Embryonic facial prominence (tissue), 1 donor: ENCODE measurements around the gene MCAM.

Experiments used
- DNase-seq: peaks from one replicate; pipeline ENCODE4 v3.0.0-alpha.2; 2016; ENCODE audit errors: extremely low spot score

Gene MCAM

DNA sequence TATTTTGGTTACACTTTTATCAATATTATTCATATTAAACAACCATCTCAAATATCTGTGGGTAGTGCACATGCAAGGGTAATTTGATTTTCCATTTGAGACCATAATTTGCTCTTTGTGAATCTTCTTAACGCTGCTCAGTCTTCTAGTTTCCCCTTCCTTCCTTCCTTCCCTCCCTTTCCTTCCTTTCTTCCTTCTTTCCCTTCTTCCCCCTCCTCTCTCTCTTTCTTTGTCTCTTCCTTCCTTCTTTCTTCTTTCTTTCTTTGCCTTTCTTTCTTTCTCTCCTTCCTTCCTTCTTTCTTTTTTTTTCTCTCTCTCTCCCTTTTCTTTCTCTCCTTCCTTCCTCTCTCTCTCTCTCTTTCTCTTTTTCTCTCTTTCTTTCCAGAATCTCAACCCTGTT is 13.3 kb upstream of the MCAM start:
- no peak for DNase-seq

DNA sequence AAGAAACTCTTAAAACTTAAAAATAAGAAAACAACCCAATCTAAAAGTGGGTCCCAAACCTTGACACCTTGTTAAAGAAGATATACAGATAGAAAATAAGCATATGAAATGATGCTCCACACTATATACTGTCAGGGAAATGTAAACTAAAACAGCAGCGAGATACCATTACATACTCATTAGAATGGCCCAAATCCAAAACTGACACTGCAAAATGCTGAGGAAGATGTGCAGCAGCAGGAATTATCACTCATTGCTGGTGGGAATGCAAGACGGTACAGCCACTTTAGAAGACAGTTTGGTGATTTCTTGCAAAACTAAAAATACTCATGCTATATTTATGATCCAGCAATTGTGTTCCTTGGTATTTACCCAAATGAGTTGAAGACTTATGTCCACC is 12.4 kb upstream of the MCAM start:
- DNase-seq = no peak

DNA sequence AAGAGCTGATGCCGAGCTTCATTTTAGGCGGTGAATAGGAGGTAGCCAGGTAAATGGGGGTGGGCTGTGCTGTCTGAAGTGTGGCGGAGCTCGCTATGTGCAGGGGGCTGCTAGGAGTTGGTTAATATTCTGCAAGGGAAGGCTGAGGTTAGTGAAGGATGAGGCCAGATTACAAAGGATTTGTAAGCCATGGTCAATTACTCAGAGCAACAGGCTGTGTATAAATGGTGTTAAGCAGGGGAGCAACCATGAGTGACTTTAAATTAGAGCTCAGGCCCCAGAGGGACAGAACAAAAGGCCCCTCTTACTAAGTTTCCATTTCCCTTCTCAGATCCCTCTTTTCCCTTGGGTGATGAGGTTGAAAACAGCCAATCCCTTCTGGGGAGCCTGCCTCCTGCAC is 7.3 kb upstream of the MCAM start:
- DNase-seq = no peak

DNA sequence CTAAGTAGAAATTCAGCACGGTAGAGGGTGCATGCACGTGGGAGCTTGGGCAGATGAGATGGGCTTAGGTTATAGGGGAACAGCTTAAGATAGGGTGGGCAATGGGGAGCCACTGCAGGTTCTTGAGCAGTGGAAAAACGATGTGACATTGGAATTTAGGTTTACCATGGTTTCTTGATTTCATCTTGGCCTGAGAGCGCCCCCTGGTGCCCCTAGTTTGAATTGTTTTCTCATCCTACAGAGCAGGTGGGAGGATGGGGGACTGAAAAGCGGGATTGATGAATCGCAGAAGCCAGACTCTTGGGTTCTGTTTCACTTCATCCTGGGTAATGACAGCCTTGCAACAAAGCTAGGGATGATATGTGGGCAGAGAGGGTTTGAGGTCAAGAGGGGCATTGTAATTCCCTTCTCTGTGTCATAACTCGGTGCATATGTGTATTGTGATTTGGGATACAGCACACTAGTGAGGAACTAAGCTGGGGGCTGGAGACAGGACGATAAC is 6.7 kb upstream of the MCAM start:
- no peak for DNase-seq

DNA sequence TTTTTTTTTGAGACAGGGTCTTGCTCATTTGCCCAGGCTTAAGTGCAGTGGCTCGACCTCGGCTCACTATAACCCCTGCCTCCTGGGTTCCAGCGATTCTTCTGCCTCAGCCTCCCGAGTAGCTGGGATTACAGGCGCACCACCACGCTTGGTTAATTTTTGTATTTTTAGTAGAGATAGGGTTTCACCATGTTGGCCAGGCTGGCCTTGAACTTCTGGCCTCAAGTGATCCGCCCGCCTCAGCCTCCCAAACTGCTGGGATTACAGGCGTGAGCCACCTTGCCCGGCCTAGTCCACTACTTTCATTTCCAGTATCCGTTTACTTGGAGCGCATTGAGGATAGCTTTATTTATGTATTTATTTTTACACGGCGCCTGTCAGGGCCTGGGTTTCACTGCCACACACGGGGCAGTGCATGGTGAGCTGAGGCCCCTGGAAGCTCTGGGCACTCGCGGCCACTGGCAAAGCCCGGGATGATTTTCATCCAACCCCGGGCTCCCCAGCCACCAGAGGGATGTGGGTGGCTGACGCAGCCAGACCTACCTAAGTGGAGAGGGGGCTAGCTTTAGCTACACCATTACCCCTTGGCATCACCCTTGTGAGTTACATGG is 6.1 kb upstream of the MCAM start:
- no peak for DNase-seq

DNA sequence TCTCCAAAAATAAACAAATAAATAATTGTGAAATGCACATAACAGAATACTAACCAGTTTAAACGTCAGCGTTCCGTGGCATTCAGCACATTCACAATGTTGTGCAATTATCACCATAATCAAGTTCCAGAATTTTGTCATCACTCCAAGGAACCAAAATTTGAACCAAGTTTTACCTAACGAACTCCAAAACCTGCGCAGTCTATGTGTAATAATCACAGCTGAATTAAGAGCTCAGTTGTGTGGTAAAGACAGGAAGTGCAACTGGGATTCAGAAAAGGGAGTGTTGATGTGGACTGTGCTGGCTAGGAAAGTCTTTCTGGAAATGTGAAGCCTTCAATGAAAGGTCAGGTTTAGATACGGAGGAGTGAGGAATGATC is 5.4 kb upstream of the MCAM start:
- no peak for DNase-seq

DNA sequence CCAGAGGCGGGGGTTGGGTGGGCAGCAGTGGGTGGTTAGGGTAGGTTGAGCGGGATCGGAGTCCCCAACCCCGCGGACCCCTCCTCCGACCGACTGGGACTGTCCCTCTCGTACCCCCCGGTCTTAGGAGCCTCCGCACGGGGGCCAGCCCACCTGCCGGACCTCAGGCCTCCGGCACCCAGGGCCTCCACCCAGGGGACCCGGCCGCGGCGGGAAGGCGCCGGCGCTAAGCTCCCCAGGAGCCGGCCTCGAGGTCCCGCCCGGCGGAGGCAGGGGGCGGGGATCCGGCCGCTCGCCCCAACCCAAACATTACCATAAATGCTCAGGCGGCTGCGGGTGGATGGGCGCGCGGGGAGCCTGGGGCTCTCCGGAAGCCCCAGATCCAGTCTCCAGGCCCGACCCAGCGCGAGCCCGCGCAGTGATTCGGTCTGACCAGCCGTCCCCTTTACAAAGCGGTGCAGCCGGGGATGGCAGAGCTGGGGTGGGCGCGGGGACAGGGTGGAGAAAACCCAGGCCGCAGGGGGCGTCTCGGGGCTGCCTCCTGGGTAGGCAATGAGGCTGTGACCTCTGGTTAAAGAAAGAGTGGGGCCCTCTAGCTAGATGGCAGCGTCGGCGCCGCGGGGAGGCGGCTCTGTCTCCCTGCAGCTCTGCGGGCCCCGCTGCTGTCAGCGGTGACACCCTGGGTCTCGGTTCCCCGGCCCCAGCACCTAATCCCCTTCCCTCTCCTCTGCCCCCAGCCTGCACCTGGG is 4.0 kb upstream of the MCAM start:
- DNase-seq = no peak

DNA sequence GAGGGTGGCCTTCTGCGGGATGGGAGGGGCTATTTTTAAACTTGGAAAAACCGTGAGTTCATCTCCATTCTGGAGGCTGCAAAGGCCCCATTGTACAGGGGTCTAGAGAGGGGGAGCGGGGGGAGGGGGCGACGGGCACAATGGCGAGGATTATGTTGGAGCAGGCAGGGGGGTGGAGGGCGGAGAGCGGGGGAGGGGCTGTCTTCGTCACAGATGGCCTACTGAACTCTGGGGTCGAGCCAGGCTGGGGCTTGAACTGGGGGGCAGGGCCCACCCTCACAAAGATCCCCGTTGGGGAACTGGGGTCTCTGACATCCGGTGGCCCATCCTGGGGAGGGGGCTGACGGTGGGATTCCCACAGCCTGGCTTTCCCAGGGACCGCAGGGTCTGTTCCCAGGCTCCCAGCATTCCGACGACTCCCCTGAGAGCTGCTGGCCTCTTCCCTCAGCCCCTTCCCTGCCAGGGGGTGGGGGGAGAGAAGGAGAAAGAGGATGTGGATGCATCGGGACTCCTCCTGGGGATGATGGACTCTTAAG is 3.4 kb upstream of the MCAM start:
- no peak for DNase-seq

DNA sequence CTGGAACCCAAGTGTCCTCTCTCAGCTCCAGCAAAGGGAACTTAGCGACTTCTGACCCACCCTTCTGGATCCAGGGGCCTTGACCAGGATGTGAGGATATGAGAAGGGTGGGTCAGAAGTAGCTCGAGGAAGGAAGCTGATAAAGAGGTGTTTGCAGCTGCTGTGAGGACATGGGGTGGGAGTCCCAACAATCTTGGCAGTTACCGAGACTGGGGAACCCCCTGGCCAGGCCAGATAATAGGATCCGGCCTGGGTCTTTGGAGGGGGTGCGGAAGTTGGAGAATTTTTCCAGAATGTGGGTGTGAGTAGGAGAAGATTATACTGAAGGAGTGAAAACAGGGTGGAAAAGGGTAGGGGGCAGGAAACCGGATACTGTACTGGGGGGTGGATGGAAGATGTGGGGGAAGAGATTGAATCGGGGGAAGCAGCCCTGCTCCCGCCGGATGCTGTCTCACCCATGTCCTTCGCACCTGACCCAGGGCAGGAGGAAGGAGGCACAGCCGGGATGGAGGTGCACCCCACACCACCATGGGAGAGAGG is 2.8 kb upstream of the MCAM start:
- no peak for DNase-seq

DNA sequence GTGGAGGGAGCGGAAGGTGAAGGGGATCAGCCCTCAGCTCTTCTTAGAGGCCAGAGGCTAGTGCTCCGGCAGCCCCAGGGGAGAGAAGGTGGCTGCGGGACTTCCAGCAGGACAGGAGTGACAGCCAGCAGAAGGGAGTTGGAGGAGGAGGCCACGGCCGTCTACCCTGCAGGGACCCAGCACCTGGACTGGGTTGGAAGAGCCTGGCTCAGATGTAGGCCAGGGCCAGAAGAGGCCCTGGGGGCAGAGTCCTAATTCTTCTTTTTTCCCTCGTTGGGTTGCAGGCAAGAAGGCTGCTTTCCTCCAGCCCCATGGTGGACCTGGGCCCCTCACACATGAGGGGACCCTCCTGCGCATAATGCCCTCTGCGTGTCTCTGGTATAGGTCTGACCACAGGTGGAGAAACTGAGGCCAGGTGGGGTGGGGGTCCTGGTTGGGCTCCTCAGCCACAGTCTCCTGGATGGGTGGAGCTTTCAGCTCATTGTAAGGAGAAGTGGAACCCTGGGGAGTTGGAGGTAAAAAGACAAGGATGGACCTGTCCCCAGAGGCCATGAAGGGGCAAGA is 2.3 kb upstream of the MCAM start:
- DNase-seq = no peak

DNA sequence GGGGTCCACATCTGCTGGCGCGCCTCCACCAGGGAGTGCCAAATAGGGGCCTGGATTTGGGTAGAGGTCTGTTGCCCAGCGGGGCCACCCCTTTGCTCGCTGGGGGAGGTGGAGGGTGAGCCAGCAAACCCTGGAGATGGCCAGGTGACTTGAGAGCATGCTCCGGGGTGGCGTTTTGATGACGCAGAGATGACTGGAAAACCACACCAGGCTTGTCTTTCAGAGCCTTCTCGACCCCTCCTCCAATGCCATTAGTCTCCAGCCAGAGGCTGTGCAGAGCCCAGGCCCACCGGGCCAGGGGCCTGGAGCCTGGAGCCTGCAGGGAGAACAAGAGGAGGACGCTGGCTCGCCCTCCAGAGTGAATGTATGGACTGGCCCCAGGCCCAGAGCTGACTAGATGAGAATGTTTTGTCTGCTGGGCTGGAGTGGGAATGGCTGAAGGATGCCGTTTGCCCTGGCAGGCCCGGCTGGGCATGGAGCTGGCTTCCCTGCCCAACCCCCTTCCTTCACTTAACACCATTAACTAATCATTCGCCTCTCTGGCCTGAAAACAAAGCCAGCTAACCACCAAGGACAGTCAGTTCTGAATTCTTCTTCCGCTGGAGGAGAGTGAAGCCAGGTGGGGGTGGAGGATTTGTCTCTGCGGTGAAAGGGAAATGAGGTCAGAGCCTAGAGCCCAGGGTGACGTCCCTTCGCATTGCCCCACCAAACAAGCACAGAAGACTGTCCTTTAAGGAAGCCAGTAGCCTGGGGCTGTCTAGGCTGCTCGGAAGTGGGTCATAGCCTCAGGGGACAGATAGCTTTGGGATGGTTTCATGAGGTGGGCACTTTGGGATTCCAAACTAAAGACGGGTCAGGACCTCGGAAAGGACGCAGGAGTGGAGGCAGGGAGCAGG is 1.6 kb upstream of the MCAM start:
- no peak for DNase-seq

DNA sequence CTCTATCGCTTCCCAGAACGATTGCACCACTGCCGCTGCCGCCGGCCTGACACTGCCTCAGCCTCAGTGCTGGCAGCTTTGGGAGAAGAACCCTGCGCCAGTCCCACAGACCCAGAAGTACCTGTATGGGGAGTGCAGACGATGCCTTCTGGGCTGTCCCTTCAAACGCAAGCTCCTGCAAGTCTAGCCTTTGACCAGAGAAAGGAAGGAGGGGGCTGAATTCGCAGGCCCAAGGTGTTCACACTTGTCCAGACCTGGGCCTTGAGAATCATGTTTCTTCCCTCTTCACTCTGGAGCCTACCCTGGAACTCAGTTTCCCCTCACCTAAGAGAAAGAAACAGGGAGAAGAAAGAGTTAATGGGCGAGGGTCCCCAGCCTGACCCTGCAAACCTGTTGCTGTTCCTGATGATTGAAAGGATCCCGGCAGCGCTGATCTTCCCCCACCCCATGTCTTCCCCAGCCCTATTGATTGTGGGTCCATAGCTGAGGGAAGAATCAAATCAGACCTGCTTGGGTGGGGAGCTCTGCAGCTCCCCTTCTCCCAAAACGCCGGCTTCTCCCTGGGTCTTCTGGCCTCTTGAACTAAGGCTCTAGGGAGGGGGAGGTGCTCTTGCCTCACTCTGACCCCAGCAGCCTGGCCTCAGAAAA is 786 bp upstream of the MCAM start:
- DNase-seq = no peak

DNA sequence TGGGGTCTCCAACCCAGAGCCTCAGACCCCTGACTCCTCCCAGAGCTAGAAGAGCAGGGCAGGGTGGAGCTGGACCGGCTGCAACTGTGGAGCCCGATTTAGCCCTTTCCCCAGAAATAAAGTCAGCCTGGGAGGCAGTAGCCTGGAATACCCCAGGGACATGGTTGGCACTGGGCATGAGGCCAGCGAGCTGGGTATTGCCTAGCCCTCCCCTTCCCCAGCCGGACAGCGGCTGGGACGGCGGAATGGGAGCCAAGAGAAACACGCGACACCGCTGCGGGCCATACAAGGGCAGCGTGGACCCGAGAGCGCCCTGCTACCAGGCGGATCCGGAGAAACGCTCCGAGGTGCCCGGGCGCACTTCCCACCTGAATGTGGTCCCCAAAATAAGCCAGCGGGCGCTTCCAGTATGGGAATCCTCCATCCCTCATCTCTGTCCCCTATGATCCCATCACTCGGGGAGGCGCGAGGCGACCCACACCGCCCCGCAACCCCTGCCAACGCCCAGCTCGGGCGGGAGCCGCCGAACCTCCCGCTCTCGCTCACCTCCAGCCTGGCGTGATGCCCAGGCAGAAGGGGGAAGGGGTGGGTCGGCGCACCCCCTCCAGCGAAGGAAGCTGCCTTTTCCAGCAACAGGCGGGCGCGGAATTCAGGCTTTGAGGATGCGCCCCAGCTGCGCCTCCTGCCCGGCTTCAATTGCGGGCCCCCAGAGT is 758 bp downstream of the MCAM start:
- no peak for DNase-seq

DNA sequence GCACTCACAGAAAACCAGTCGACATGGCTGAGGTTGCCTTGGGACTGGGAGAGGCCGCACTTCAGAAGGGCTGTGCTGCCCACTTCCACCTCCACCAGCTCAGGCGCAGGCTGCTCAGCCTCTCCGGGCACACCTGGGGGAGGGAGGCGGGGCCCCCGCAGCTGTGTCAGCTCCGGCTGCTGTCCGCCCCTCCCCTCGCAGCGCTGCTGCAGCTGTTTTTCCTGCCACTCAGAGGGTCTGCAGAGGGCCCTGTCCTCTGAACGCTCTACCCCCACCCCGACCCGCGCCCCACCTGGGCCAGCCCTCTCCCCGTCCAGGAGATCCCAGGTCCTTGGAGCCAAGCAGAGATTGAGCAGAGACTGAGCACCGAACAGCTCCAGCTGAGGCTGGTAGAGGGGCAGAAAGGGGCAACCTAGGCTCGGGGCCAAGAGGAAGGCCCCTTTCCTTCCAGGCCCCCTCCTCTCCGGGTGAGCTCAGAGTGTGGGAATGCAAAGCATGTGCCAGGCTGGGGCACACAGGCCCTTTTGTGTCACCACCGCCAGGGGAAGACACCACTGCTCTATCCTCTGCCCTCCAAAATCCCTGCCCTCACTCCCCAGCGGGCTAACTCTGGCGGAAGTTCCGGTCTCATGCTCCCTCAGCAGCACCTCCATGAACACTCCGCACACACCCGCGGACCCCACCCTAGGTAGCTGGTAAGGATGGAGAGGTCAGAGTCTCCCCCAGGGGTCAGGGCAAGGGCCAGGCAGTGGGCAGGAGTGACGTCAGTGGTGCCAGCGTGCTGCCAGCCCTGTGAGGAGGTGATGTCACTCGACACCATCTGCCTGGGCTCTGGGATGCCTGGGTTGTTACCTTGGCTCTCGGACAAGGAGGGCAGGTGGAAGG is 1.6 kb downstream of the MCAM start:
- DNase-seq = no peak

DNA sequence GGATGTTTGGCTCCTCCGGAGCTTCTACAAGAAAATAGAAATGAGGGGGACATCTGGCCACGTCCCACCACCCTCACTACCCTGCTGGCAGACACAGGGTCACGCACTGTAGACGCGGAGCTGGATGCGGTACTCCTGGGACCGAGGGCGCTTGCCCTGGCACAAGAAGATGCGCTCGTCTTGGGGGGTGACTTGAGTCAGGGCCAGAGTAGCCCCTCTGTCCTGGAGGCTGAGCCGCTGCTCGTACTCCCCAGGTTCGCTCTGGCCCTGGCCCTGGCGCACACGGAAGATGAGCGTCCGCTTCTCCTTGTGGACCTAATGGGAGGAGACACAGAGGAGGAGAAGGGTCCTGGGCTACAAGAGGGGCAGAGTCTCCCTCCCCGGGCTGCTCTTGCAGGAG is 2.2 kb downstream of the MCAM start:
- DNase-seq = no peak

DNA sequence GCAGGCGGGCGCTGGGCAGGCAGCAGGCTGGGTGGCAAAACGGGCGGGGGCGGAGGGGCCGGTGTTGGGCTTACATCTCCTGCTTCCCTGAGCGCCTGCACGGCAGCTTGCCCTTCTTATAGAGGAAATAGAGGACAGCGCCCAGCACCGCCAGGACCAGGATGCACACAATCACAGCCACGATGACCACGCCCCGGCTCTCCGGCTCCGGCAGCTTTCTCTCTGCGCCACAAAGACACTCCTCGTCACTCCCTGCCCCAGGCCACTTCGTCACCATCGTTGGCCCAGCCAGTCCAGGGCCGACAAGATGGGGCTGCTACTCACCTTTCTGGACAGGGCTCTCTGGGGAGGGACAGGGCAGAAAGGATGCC is 6.3 kb downstream of the MCAM start:
- no peak for DNase-seq

DNA sequence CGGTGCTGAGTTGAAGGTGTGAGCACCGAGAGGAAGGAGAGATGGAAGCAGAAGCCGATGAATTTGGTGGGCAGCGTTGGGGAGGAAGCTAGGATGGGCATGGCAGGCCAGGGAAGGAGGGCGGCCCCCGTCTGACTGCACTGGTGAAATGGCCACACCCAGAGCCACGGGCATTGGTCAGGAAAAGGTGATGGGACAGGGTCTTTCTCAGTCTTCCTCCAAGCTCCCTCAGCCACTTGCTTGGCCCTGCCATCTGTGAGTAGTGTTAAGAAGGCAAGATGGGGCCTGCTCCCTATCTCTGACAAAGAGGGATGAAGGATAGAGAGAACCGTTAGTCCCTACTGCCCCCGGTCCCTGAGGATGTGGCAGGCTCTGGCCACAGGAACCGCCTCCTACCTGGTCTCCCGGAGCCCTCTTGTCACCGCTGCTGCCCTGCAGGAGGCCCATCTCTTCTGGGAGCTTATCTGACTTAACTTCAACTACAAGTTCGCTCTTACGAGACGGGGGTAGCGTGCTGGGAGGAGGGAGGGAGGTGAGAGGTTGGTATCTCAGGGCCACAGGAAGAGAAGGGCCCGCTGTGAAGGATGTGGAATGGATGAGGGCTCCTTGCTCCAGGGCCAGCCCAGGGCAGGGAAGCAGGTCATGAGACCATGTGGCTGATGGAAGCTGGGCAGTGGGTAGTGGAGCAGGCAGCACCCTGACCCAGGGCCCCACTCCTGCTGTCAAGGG is 6.8 kb downstream of the MCAM start:
- DNase-seq = no peak

DNA sequence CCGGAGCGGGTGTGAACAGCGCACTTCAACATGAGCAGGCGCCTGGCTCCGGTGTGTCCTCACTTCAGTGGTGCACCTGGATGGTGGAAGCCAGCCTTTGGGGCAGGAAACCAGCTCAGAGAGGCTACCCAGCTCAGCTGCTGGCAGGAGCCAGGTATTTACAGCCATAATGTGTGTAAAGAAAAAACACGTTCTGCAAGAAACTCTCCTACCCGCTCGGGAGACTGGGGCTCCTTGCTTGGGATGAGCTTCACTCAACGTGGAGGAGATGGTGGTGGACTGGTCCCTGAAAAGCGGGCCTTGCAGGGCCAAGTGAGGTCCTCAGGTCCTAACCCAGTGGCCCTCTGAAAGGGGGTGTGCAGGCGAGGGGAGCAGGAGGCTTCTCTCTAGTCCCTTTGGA is 7.5 kb downstream of the MCAM start:
- DNase-seq = no peak

DNA sequence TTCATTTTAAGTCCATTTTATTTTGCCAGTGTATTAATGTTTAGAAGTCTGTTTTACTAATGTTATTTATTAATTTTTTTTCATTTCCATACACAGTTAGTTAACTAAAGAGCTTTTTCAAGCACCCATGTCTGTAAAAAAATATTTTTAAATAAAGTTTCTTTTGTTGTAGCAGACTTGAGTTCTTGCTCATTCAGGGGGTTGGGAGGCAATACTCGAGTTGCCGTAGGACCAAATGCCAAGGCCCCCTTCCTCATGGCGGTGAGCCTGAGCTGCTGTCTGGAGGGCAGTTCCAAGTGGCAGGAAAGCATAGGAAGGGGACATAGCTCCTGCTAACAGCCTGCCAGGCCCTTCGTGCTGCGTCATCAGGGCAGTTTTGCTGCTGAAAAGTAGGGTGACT is 9.0 kb downstream of the MCAM start:
- DNase-seq = no peak
